NB4 (cell line): ENCODE data around the gene BPIFB6.

ENCODE experiments used
- DNase-seq: peaks from one replicate; pipeline ENCODE4 v3.0.0; 2010; ENCODE audit warnings: low read depth
- H3K4me3 ChIP-seq: one replicate; pipeline ENCODE4 v1.5.1; 2011; ENCODE audit warnings: mild to moderate bottlenecking, low read depth, low read length, moderate library complexity
- MYC ChIP-seq: IDR thresholded peaks from 2 replicates; pipeline ENCODE4 v1.6.1; 2011; ENCODE audit warnings: low read depth, low read length
- POLR2A ChIP-seq: IDR thresholded peaks from 2 replicates; pipeline ENCODE4 v1.6.1; 2011; ENCODE audit warnings: mild to moderate bottlenecking; ENCODE audit not compliant: insufficient read length; ENCODE audit errors: extremely low read depth
- TF ChIP-seq, protein P1 (sequence below): IDR thresholded peaks from one replicate; pipeline ENCODE4 v1.5.1; 2012; ENCODE audit warnings: low read depth, low read length
- TF ChIP-seq, protein P2 (sequence below): IDR thresholded peaks from 2 replicates; pipeline ENCODE4 v1.6.1; 2011; ENCODE audit warnings: low read depth, low read length

BPIFB6 gene

GRCh38 chr20:33024609-33025317 is 6.7 kb upstream of the BPIFB6 start:
- no peak overlapping the region for H3K4me3 ChIP-seq
- TF ChIP-seq, protein P1, sequence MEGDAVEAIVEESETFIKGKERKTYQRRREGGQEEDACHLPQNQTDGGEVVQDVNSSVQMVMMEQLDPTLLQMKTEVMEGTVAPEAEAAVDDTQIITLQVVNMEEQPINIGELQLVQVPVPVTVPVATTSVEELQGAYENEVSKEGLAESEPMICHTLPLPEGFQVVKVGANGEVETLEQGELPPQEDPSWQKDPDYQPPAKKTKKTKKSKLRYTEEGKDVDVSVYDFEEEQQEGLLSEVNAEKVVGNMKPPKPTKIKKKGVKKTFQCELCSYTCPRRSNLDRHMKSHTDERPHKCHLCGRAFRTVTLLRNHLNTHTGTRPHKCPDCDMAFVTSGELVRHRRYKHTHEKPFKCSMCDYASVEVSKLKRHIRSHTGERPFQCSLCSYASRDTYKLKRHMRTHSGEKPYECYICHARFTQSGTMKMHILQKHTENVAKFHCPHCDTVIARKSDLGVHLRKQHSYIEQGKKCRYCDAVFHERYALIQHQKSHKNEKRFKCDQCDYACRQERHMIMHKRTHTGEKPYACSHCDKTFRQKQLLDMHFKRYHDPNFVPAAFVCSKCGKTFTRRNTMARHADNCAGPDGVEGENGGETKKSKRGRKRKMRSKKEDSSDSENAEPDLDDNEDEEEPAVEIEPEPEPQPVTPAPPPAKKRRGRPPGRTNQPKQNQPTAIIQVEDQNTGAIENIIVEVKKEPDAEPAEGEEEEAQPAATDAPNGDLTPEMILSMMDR, result no peak
- TF ChIP-seq, protein P2, sequence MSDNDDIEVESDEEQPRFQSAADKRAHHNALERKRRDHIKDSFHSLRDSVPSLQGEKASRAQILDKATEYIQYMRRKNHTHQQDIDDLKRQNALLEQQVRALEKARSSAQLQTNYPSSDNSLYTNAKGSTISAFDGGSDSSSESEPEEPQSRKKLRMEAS, result no peak
- no peak for TF ChIP-seq MYC
- TF ChIP-seq POLR2A, result no peak
- DNase-seq, result no peak

GRCh38 chr20:33025318-33025876 is 6.1 kb upstream of the BPIFB6 start:
- no peak overlapping the region for H3K4me3 ChIP-seq
- TF ChIP-seq, protein P1, result no peak
- TF ChIP-seq POLR2A, result no peak
- TF ChIP-seq MYC, result no peak
- TF ChIP-seq, protein P2, result no peak
- no peak for DNase-seq

GRCh38 chr20:33026072-33026778 is 5.2 kb upstream of the BPIFB6 start:
- TF ChIP-seq, protein P1, result no peak
- DNase-seq, result no peak
- H3K4me3 ChIP-seq, result no peak overlapping the region

DNA sequence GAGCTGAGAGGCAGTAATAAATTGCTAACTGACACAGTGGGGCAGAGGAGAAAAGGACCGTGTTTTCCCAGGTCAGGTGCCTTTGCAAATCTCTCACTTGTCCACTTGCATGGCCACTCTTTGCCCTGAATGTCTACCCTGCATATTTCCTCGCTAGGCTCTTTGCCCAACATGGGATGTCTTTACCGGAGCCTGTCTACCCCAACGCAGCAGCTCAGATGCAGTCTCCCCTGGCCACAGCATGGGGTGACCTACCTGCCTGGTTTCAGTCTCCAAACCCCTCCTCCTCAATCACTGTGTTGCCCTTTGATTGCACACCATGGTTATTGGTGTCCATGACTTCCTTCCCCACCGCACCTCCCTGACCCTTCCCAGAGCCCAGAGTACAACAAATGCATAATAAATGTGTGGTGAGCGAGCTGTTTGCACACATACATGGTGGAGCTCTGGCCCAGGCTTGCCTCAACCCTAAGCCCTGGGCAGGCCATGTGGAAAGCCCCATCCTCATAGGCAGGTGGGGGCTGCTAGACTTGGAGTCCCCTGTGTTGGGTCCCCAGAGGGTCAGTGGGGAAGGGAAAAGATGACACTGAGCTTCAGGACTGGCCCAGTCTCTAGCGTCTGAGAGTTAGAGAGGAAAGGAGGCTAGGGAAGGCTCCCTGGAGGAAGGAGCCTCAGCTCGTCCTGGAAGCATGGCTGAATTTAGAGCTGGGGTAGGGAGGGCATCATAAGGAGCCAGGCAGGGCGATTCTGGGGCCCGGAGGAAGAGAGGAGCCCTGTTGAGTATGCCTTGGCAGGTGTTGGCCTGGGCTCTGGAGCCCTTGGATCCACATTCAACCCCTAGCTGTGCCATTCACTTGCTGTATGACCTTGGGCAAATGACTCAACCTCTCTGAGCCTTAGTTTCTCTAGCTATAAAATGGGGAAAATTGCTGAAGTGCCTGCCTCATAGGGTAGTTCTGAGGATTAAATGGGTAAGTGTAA is 4.4 kb upstream of the BPIFB6 start:
- H3K4me3 ChIP-seq, result no peak overlapping the region
- DNase-seq, result no peak
- TF ChIP-seq, protein P1, result no peak
- TF ChIP-seq, protein P2, result no peak
- TF ChIP-seq POLR2A, result no peak
- no peak for TF ChIP-seq MYC

GRCh38 chr20:33027769-33028751 is 3.4 kb upstream of the BPIFB6 start:
- DNase-seq, result no peak
- no peak overlapping the region for H3K4me3 ChIP-seq
- TF ChIP-seq, protein P2, result no peak
- TF ChIP-seq MYC, result no peak
- TF ChIP-seq POLR2A, result no peak
- TF ChIP-seq, protein P1, result no peak
